Right cardiac atrium (tissue), 5 donors: ENCODE measurements around the gene SLA2. TPM values are rescaled to one million over a fixed set of nuclear protein-coding genes. Genes with fewer than 3 reads are reported as not detected.

Experiments used
- ATAC-seq, 2 donors: fragments of 200-7000 bp; cut with Tn5 transposase; one replicate each; pipeline versions ENCODE4 v1.8.0 to v1.9.1; 2020; ENCODE audit warnings: moderate library complexity in 2 of 2, mild to moderate bottlenecking in 1 of 2
- DNase-seq, 3 donors: peaks; one replicate each; pipeline ENCODE4 v3.0.0-alpha.2; 2020
- H3K27ac ChIP-seq: one replicate; pipeline ENCODE4 v1.5.1; 2013; ENCODE audit warnings: mild to moderate bottlenecking, low read length, control low read depth, moderate library complexity
- H3K27me3 ChIP-seq: one replicate; pipeline ENCODE4 v1.6.1; 2013; ENCODE audit not compliant: control insufficient read depth, insufficient read depth
- H3K4me1 ChIP-seq: one replicate; pipeline ENCODE4 v1.6.1; 2013; ENCODE audit warnings: low read length; ENCODE audit not compliant: control insufficient read depth, insufficient read depth
- H3K4me3 ChIP-seq: one replicate; pipeline ENCODE4 v1.5.1; 2013; ENCODE audit warnings: low read length, control low read depth
- H3K9me3 ChIP-seq: one replicate; pipeline ENCODE4 v1.6.1; 2013; ENCODE audit warnings: low read length; ENCODE audit not compliant: control insufficient read depth
- WGBS: extraction: QIAGEN DNeasy Blood & Tissue Kit; methylation state at CpG from one replicate; pipeline ENCODE4 v1.1.7; 2013; 5-methylcytosine and 5-hydroxymethylcytosine counted together
- intact Hi-C, 4 donors: fragments of 100-400 bp; cut with DNase I; formaldehyde crosslinking; loops; one replicate each; pipeline versions ENCODE4 v1.11.0 to v1.14.0; 2022 to 2023
- polyA plus RNA-seq: library from polyadenylated mRNA; stranded (reverse); fragments of 200-250 nt; gene quantifications from one replicate; pipeline ENCODE4 v1.2.3, GENCODE V29; 2013
- total RNA-seq, 4 donors: library from RNA; stranded (reverse); fragmentation: NEBNext Ultra II Directional; extraction: Animal tissue kit (Norgen Biotek cat#: 25700); gene quantifications; one replicate each; pipeline ENCODE4 v1.2.1, GENCODE V29; 2021
- donor health status: healthy with polysubstance abuse.
- donor health status: DM: no; HTN: yes; CAD: no.
- donor health status: DM: no; HTN: no; CAD: no.
- donor health status: DM: no; HTN: yes; CAD: no; lungs with severe emphysema.
- donor health status: DM: yes; HTN: yes; CAD: no.

SLA2 gene
- total and polyA plus RNA-seq, 5 donors, result 0.20 to 0.70 (median 0.56) TPM

GRCh38 chr20:36587388-36588070 is 58.5 kb downstream of the SLA2 start:
- no peak overlapping the region for H3K27ac ChIP-seq
- no peaks in the 10 kb centered on the region for H3K27me3 ChIP-seq
- ATAC-seq, result peak; percentile 14 to 57
- intact Hi-C loops, result no loop called here
- no peaks in the 10 kb centered on the region for H3K4me1 ChIP-seq
- WGBS, result 81% methylated on average over 3 of the region's 3 CpGs
- H3K9me3 ChIP-seq, result no peaks in the 10 kb centered on the region
- DNase-seq, result no peak
- H3K4me3 ChIP-seq, result no peak overlapping the region

GRCh38 chr20:36585410-36586125 is 60.4 kb downstream of the SLA2 start:
- Histone ChIP-seq H3K27me3 (no peaks in the 10 kb centered on the region), H3K9me3 (no peaks in the 10 kb centered on the region), H3K4me1 (no peaks in the 10 kb centered on the region), H3K4me3 (no peak overlapping the region), H3K27ac (no peak overlapping the region)
- intact Hi-C loops, result no loop called here
- DNase-seq (no peak), ATAC-seq (no peak)
- 66% methylated on average over 8 of the region's 8 CpGs for WGBS

GRCh38 chr20:36584018-36584481 is 61.9 kb downstream of the SLA2 start:
- no peak for ATAC-seq
- DNase-seq, result no peak
- no peaks in the 10 kb centered on the region for H3K27me3 ChIP-seq
- 91% methylated on average over 2 of the region's 2 CpGs for WGBS
- H3K27ac ChIP-seq, result no peak overlapping the region
- no peak overlapping the region for H3K4me3 ChIP-seq
- no peaks in the 10 kb centered on the region for H3K4me1 ChIP-seq
- H3K9me3 ChIP-seq, result no peaks in the 10 kb centered on the region
- intact Hi-C loops, result no loop called here

- DNase-seq (no peak), ATAC-seq (no peak)
- no peaks in the 10 kb centered on the region for H3K9me3 ChIP-seq
- H3K27me3 ChIP-seq, result no peaks in the 10 kb centered on the region
- H3K4me3 ChIP-seq, result no peak overlapping the region
- no peak overlapping the region for H3K27ac ChIP-seq
- intact Hi-C loops, result no loop called here
- 91% methylated on average over 4 of the region's 4 CpGs for WGBS
- no peaks in the 10 kb centered on the region for H3K4me1 ChIP-seq
Measured at GRCh38 chr20:36582821-36583220, 63.2 kb downstream of the SLA2 start.

- no peak for ATAC-seq
- WGBS, result 84% methylated on average over 4 of the region's 4 CpGs
- intact Hi-C loops, result no loop called here
Measured at GRCh38 chr20:36582322-36582721, 63.7 kb downstream of the SLA2 start.

GRCh38 chr20:36579996-36580545 is 65.9 kb downstream of the SLA2 start:
- WGBS, result 81% methylated on average over 2 of the region's 2 CpGs
- Histone ChIP-seq H3K27me3 (no peaks in the 10 kb centered on the region), H3K4me3 (no peak overlapping the region), H3K27ac (no peak overlapping the region), H3K4me1 (peaks cover 3% of the 10 kb centered on the region), H3K9me3 (no peaks in the 10 kb centered on the region)
- intact Hi-C loops, result no loop called here
- no peak for ATAC-seq
- no peak for DNase-seq

More at GRCh38 chr20:36582322-36582721, 63.7 kb downstream of the SLA2 start:
- Histone ChIP-seq H3K4me3 (no peak overlapping the region), H3K27ac (no peak overlapping the region), H3K9me3 (no peaks in the 10 kb centered on the region), H3K27me3 (no peaks in the 10 kb centered on the region), H3K4me1 (no peaks in the 10 kb centered on the region)
- DNase-seq, result no peak

GRCh38 chr20:36578356-36579041 is 67.5 kb downstream of the SLA2 start:
- DNase-seq (no peak), ATAC-seq (no peak)
- no peaks in the 10 kb centered on the region for H3K9me3 ChIP-seq
- H3K27ac ChIP-seq, result no peak overlapping the region
- WGBS, result 97% methylated on average over 15 of the region's 15 CpGs
- H3K4me3 ChIP-seq, result no peak overlapping the region
- peaks cover 3% of the 10 kb centered on the region for H3K4me1 ChIP-seq
- no peaks in the 10 kb centered on the region for H3K27me3 ChIP-seq
- intact Hi-C loops, result no loop called here

- Histone ChIP-seq H3K4me1 (peaks cover 3% of the 10 kb centered on the region), H3K9me3 (no peaks in the 10 kb centered on the region), H3K4me3 (no peak overlapping the region), H3K27me3 (no peaks in the 10 kb centered on the region), H3K27ac (no peak overlapping the region)
- 50% methylated on average over 1 of the region's 1 CpG for WGBS
- no peak for ATAC-seq
- intact Hi-C loops, result no loop called here
- DNase-seq, result no peak
Measured at GRCh38 chr20:36576081-36576445, 69.9 kb downstream of the SLA2 start.

- intact Hi-C loops, result no loop called here
Measured at GRCh38 chr20:36574366-36575135, 71.4 kb downstream of the SLA2 start.

GRCh38 chr20:36573798-36574365 is 72.1 kb downstream of the SLA2 start:
- H3K4me3 ChIP-seq, result peak overlapping the region; percentile 98
- WGBS, result under 1% methylated on average over 53 of the region's 53 CpGs
- peak; percentile 12 to 33 for ATAC-seq
- peaks cover 3% of the 10 kb centered on the region for H3K4me1 ChIP-seq
- intact Hi-C loops, result no loop called here
- H3K9me3 ChIP-seq, result no peaks in the 10 kb centered on the region
- peak; percentile 41 to 77 (median 75) for DNase-seq
- no peaks in the 10 kb centered on the region for H3K27me3 ChIP-seq
- peak overlapping the region; percentile 86 for H3K27ac ChIP-seq

More at GRCh38 chr20:36574366-36575135, 71.4 kb downstream of the SLA2 start:
- Histone ChIP-seq H3K4me3 (peak overlapping the region; percentile 98), H3K27ac (peak overlapping the region; percentile 28), H3K9me3 (no peaks in the 10 kb centered on the region), H3K4me1 (peaks cover 3% of the 10 kb centered on the region), H3K27me3 (no peaks in the 10 kb centered on the region)
- ATAC-seq, result peak; percentile 40 to 56
- DNase-seq, result peak; percentile 48 to 80 (median 77)
- under 1% methylated on average over 63 of the region's 69 CpGs for WGBS
